WTC11 (cell line): ENCODE measurements around the gene SEC16A.

Experiments
- GABPB1 ChIP-seq: sonication (generic); formaldehyde crosslinking; IDR thresholded peaks from 2 replicates; pipeline ENCODE4 v1.8.1; 2023; ENCODE audit warnings: mild to moderate bottlenecking, missing genetic modification reagents
- JUN ChIP-seq: sonication (generic); formaldehyde crosslinking; IDR thresholded peaks from 2 replicates; pipeline ENCODE4 v1.8.0; 2023; ENCODE audit warnings: mild to moderate bottlenecking, missing genetic modification reagents
- NR1H2 ChIP-seq: sonication (generic); formaldehyde crosslinking; IDR thresholded peaks from 2 replicates; pipeline ENCODE4 v1.9.0; 2021; ENCODE audit warnings: mild to moderate bottlenecking, moderate library complexity, missing genetic modification reagents
- SP1 ChIP-seq: sonication (generic); formaldehyde crosslinking; conservative IDR thresholded peaks from 2 replicates; pipeline ENCODE4 v1.8.1; 2022; ENCODE audit warnings: missing genetic modification reagents
- TCF7 ChIP-seq: sonication (generic); formaldehyde crosslinking; IDR thresholded peaks from 2 replicates; pipeline ENCODE4 v1.8.0; 2022; ENCODE audit warnings: mild to moderate bottlenecking, low read depth, missing genetic modification reagents, moderate library complexity
- ZNF232 ChIP-seq: sonication (generic); formaldehyde crosslinking; IDR thresholded peaks from 2 replicates; pipeline ENCODE4 v1.8.0; 2022; ENCODE audit warnings: mild to moderate bottlenecking, missing genetic modification reagents
- TF ChIP-seq, protein P1 (sequence below): fragments of 200-600 bp; IDR thresholded peaks from 2 replicates; pipeline ENCODE4 v1.8.0; 2022; ENCODE audit warnings: antibody characterized with exemption
- TF ChIP-seq, protein P2 (sequence below): sonication (generic); formaldehyde crosslinking; IDR thresholded peaks from 2 replicates; pipeline ENCODE4 v1.8.1; 2023; ENCODE audit warnings: mild to moderate bottlenecking, missing genetic modification reagents, moderate library complexity
- TF ChIP-seq, protein P3 (sequence below): sonication (generic); formaldehyde crosslinking; IDR thresholded peaks from 2 replicates; pipeline ENCODE4 v1.8.0; 2022; ENCODE audit warnings: mild to moderate bottlenecking, missing genetic modification reagents

DNA sequence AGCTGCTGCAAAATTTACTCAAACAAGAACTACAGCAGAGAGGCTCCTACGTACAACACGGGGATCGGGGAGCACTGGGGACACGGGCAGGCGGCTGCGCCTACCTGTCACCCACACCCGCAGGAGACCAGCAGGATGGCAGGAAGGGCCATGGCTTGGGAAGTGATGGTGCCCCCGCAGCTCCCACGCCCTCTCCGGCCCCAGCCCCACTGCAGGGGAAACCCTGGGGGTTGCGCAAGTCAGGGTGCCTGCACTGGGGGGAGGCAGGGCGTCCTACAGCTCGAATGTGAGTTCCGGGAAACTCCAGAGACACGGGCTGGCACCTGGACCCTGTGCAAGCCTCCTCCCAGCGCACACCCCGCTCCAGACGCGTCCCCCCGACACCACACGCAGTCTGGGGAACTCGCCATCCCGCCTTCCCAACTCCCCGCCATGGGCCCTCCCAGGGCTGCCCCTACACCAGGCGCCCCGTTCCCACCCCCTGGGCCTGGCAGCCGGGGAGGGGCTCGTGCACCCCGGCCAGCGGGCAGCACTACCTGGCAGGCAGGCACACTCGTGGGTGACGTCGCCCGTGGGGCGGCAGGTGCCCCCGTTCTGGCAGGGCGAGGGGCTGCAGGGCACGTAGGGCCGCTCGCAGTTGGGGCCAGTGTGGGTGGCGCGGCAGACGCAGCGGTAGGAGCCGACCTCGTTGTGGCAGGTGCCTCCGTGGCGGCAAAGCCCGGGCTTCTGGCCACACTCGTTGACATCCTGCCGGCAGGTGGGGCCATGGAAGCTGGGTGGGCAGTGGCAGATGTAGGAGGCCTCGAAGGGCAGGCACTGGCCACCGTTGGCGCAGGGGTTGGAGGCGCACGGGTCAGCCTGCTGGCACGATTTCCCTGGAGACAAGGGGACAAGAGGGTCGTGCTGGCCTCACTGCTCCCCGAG is 39.7 kb upstream of the SEC16A start:
- TF ChIP-seq JUN (CRISPR knock-in tag) (no peak), ZNF232 (CRISPR knock-in tag) (no peak), TCF7 (no peak), NR1H2 (CRISPR knock-in tag) (no peak), GABPB1 (no peak), SP1 (CRISPR knock-in tag) (no peak)
- TF ChIP-seq, protein P1, sequence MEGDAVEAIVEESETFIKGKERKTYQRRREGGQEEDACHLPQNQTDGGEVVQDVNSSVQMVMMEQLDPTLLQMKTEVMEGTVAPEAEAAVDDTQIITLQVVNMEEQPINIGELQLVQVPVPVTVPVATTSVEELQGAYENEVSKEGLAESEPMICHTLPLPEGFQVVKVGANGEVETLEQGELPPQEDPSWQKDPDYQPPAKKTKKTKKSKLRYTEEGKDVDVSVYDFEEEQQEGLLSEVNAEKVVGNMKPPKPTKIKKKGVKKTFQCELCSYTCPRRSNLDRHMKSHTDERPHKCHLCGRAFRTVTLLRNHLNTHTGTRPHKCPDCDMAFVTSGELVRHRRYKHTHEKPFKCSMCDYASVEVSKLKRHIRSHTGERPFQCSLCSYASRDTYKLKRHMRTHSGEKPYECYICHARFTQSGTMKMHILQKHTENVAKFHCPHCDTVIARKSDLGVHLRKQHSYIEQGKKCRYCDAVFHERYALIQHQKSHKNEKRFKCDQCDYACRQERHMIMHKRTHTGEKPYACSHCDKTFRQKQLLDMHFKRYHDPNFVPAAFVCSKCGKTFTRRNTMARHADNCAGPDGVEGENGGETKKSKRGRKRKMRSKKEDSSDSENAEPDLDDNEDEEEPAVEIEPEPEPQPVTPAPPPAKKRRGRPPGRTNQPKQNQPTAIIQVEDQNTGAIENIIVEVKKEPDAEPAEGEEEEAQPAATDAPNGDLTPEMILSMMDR, result no peak
- TF ChIP-seq, protein P2, sequence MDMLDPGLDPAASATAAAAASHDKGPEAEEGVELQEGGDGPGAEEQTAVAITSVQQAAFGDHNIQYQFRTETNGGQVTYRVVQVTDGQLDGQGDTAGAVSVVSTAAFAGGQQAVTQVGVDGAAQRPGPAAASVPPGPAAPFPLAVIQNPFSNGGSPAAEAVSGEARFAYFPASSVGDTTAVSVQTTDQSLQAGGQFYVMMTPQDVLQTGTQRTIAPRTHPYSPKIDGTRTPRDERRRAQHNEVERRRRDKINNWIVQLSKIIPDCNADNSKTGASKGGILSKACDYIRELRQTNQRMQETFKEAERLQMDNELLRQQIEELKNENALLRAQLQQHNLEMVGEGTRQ (CRISPR knock-in tag), result no peak
- TF ChIP-seq, protein P3, sequence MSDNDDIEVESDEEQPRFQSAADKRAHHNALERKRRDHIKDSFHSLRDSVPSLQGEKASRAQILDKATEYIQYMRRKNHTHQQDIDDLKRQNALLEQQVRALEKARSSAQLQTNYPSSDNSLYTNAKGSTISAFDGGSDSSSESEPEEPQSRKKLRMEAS (CRISPR knock-in tag), result no peak
